ENCODE measurements around the gene RLN3.

DNA sequence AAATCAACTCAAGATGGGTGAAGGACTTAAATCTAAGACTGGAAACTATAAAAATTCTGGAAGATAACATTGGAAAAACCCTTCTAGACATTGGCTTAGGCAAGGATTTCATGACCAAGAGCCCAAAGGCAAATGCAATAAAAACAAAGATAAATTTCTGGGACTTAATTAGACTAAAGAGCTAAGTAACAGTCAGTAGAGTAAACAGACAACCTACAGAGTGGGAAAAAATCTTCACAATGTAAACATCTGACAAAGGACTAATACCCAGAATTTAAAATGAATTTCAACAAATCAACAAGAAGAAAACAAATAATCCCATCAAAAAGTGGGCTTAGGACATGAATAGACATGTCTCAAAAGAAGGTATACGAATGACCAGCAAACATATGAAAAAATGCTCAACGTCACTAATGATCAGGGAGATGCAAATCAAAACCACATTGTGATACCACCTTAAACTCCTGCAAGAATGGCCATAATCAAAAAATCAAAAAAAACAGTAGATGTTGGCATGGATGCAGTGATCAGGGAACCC, 15.5 kb upstream of the RLN3 start:
- no peak for TF ChIP-seq CTCF (IDR thresholded peaks at IDR 0.05 in 2 of 3, conservative IDR thresholded peaks at IDR 0.05 in 1 of 3; ENCODE audit: insufficient read depth in 2 of 3, low read depth in 1 of 3, low read length in 3 of 3)
- no peak for TF ChIP-seq EZH2 (IDR thresholded peaks at IDR 0.05; ENCODE audit: borderline replicate concordance, low read depth, low read length)
- no peak for TF ChIP-seq GABPB2 (CRISPR knock-in tag; conservative IDR thresholded peaks at IDR 0.05)
- no peak for TF ChIP-seq FOS (IDR thresholded peaks at IDR 0.05; ENCODE audit: extremely low read depth, insufficient read length)
- TF ChIP-seq NRF1 (conservative IDR thresholded peaks at IDR 0.05 in 1 of 2, IDR thresholded peaks at IDR 0.05 in 1 of 2): no peak
- no peak for TF ChIP-seq TOE1 (IDR thresholded peaks at IDR 0.05; ENCODE audit: borderline replicate concordance)
- TF ChIP-seq TOE1 (CRISPR knock-in tag; IDR thresholded peaks at IDR 0.05; ENCODE audit: borderline replicate concordance, low read depth): no peak
- no peak for TF ChIP-seq GABPB1 (CRISPR knock-in tag; IDR thresholded peaks at IDR 0.05)
- no peak for TF ChIP-seq POLR2A (conservative IDR thresholded peaks at IDR 0.05)
- TF ChIP-seq SMC3 (conservative IDR thresholded peaks at IDR 0.05; ENCODE audit: insufficient read depth, low read depth, low read length): no peak
- TF ChIP-seq ZNF274 (IDR thresholded peaks at IDR 0.05; ENCODE audit: borderline replicate concordance, low read depth, low read length): no peak
- no peak for TF ChIP-seq CBFB (CRISPR knock-in tag; IDR thresholded peaks at IDR 0.05)
- TF ChIP-seq EGR1 (conservative IDR thresholded peaks at IDR 0.05): no peak

Measured in K562 (cell line).